ENCODE measurements around the gene SDHAF1.
"Not testable (repeated sequence)": the region's sequence is repeated elsewhere in the genome, so short reads cannot be mapped to it uniquely, and the experiment has no call there.

DNA sequence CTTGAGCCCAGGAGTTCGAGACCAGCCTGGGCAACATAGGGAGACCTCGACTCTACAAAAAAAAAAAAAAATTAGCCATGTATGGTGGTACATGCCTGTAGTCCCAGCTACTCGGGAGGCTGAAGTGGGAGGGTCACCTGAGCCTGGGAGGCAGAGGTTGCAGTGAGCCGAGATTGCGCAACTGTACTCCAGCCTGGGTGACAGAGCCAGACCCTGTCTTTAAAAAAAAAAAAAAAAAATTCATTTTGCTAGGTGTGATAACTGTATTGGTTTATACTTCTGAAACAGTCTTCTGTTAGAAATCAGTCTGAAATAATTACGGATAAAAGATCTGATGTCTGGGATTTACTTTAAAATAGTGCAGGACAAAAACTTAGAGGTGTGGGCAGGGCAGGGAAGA, 46.1 kb downstream of the SDHAF1 start:
- TF ChIP-seq, protein P1, sequence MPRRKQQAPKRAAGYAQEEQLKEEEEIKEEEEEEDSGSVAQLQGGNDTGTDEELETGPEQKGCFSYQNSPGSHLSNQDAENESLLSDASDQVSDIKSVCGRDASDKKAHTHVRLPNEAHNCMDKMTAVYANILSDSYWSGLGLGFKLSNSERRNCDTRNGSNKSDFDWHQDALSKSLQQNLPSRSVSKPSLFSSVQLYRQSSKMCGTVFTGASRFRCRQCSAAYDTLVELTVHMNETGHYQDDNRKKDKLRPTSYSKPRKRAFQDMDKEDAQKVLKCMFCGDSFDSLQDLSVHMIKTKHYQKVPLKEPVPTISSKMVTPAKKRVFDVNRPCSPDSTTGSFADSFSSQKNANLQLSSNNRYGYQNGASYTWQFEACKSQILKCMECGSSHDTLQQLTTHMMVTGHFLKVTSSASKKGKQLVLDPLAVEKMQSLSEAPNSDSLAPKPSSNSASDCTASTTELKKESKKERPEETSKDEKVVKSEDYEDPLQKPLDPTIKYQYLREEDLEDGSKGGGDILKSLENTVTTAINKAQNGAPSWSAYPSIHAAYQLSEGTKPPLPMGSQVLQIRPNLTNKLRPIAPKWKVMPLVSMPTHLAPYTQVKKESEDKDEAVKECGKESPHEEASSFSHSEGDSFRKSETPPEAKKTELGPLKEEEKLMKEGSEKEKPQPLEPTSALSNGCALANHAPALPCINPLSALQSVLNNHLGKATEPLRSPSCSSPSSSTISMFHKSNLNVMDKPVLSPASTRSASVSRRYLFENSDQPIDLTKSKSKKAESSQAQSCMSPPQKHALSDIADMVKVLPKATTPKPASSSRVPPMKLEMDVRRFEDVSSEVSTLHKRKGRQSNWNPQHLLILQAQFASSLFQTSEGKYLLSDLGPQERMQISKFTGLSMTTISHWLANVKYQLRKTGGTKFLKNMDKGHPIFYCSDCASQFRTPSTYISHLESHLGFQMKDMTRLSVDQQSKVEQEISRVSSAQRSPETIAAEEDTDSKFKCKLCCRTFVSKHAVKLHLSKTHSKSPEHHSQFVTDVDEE (CRISPR knock-in tag; IDR thresholded peaks at IDR 0.05), result not testable (repeated sequence)
- not testable (repeated sequence) for TF ChIP-seq ESRRG (CRISPR knock-in tag; IDR thresholded peaks at IDR 0.05)
- TF ChIP-seq, protein P2, sequence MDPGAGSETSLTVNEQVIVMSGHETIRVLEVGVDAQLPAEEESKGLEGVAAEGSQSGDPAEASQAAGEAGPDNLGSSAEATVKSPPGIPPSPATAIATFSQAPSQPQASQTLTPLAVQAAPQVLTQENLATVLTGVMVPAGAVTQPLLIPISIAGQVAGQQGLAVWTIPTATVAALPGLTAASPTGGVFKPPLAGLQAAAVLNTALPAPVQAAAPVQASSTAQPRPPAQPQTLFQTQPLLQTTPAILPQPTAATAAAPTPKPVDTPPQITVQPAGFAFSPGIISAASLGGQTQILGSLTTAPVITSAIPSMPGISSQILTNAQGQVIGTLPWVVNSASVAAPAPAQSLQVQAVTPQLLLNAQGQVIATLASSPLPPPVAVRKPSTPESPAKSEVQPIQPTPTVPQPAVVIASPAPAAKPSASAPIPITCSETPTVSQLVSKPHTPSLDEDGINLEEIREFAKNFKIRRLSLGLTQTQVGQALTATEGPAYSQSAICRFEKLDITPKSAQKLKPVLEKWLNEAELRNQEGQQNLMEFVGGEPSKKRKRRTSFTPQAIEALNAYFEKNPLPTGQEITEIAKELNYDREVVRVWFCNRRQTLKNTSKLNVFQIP (CRISPR knock-in tag; IDR thresholded peaks at IDR 0.05; ENCODE audit: borderline replicate concordance, low read depth), result not testable (repeated sequence)
- TF ChIP-seq, protein P3, sequence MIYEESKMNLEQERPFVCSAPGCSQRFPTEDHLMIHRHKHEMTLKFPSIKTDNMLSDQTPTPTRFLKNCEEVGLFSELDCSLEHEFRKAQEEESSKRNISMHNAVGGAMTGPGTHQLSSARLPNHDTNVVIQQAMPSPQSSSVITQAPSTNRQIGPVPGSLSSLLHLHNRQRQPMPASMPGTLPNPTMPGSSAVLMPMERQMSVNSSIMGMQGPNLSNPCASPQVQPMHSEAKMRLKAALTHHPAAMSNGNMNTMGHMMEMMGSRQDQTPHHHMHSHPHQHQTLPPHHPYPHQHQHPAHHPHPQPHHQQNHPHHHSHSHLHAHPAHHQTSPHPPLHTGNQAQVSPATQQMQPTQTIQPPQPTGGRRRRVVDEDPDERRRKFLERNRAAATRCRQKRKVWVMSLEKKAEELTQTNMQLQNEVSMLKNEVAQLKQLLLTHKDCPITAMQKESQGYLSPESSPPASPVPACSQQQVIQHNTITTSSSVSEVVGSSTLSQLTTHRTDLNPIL (CRISPR knock-in tag; IDR thresholded peaks at IDR 0.05; ENCODE audit: low read depth), result not testable (repeated sequence)

Data from SK-N-SH treated with all-trans-retinoic acid at 6 μM for 48 hours (cell line).